DND-41 (cell line): Measurements from ENCODE around the gene DBNDD2.

Experiments used
- ATAC-seq: fragments of 200-7000 bp; cut with Tn5 transposase; 3 replicates; pipeline ENCODE4 v1.9.1; 2021; ENCODE audit warnings: low read depth; ENCODE audit not compliant: insufficient read depth
- DNase-seq: peaks from one replicate; pipeline ENCODE4 v3.0.0-alpha.2; 2020
- H2AFZ ChIP-seq: 2 replicates; pipeline ENCODE4 v1.6.0; 2012; ENCODE audit warnings: low read depth, low read length
- H3K27ac ChIP-seq: 2 replicates; pipeline ENCODE4 v1.5.1; 2012; ENCODE audit warnings: low read length, inconsistent platforms
- H3K27me3 ChIP-seq: fragments of 200-600 bp; sonication (generic); 2 replicates; pipeline ENCODE4 v1.6.0; 2012; ENCODE audit warnings: low read length, mild to moderate bottlenecking, inconsistent platforms; ENCODE audit not compliant: insufficient read depth, poor library complexity
- H3K36me3 ChIP-seq: 2 replicates; pipeline ENCODE4 v1.5.1; 2012; ENCODE audit warnings: low read length, inconsistent platforms; ENCODE audit not compliant: insufficient read depth
- H3K4me1 ChIP-seq: 2 replicates; pipeline ENCODE4 v1.5.1; 2012; ENCODE audit warnings: mild to moderate bottlenecking, low read length; ENCODE audit not compliant: insufficient read depth
- H3K4me2 ChIP-seq: 2 replicates; pipeline ENCODE4 v1.6.0; 2012; ENCODE audit warnings: mild to moderate bottlenecking, moderate library complexity, low read length, inconsistent platforms; ENCODE audit not compliant: insufficient read depth
- H3K4me3 ChIP-seq, 2 experiments: fragments of 200-600 bp in 1 of 2; shearing (Covaris generic) in 1 of 2; 2 replicates each; pipeline ENCODE4 v1.5.1; 2012 to 2016; ENCODE audit warnings: inconsistent platforms in 2 of 2, low read length in 2 of 2, mild to moderate bottlenecking in 2 of 2, low read depth in 1 of 2, moderate library complexity in 1 of 2
- H3K79me2 ChIP-seq: 2 replicates; pipeline ENCODE4 v1.6.0; 2012; ENCODE audit warnings: low read length, inconsistent platforms; ENCODE audit not compliant: insufficient read depth
- H3K9ac ChIP-seq: 2 replicates; pipeline ENCODE4 v1.6.0; 2012; ENCODE audit warnings: low read depth, mild to moderate bottlenecking, inconsistent platforms, low read length, moderate library complexity
- H3K9me3 ChIP-seq: 2 replicates; pipeline ENCODE4 v1.5.1; 2012; ENCODE audit warnings: low read length, moderate library complexity, mild to moderate bottlenecking, inconsistent platforms; ENCODE audit not compliant: insufficient read depth, severe bottlenecking
- H4K20me1 ChIP-seq: 2 replicates; pipeline ENCODE4 v1.6.0; 2012; ENCODE audit warnings: low read length; ENCODE audit not compliant: insufficient read depth
- EZH2 ChIP-seq: IDR thresholded peaks from 3 replicates; pipeline ENCODE4 v1.6.1; 2012; ENCODE audit warnings: borderline replicate concordance, low read depth, mild to moderate bottlenecking, moderate library complexity, low read length, inconsistent platforms; ENCODE audit not compliant: severe bottlenecking
- TF ChIP-seq, protein P1 (sequence below): IDR thresholded peaks from 2 replicates; pipeline ENCODE4 v1.5.1; 2012; ENCODE audit warnings: borderline replicate concordance, low read length, moderate library complexity, mild to moderate bottlenecking; ENCODE audit not compliant: poor library complexity, severe bottlenecking; ENCODE audit errors: extremely low read depth

DBNDD2 gene

DNA sequence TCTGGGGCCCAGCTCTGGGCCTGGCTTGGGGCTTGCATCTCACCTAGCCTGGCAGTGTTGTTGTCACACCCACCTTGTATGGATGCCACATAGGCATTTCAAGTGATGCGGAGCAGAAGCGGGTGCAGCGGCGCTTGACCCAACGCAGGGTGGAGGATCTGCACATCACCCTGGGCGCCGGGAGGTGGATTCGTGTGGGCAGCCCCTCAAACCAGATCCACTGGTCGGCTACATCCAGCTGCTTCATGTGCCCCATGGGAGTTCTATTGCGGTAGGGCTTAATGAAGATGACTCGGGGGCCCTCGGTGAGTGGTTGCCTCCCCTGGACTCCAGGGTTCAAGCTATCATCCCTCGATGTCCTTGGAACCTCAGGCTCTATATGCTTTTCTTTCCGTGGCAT is 33.1 kb upstream of the DBNDD2 start:
- Histone ChIP-seq H3K27me3 (no peaks in the 10 kb centered on the region), H2AFZ (no peak overlapping the region), H3K4me1 (peaks cover 16% of the 10 kb centered on the region), H3K27ac (no peak overlapping the region), H3K4me2 (no peak overlapping the region), H3K4me3 (no peak overlapping the region), H3K36me3 (no peaks in the 10 kb centered on the region), H3K79me2 (no peaks in the 10 kb centered on the region), H3K9ac (no peak overlapping the region), H3K9me3 (no peaks in the 10 kb centered on the region), H4K20me1 (peaks cover 5% of the 10 kb centered on the region; the same call in 1 of the 2 replicates)
- ATAC-seq (no peak), DNase-seq (no peak)
- no peak for TF ChIP-seq EZH2
- TF ChIP-seq, protein P1, sequence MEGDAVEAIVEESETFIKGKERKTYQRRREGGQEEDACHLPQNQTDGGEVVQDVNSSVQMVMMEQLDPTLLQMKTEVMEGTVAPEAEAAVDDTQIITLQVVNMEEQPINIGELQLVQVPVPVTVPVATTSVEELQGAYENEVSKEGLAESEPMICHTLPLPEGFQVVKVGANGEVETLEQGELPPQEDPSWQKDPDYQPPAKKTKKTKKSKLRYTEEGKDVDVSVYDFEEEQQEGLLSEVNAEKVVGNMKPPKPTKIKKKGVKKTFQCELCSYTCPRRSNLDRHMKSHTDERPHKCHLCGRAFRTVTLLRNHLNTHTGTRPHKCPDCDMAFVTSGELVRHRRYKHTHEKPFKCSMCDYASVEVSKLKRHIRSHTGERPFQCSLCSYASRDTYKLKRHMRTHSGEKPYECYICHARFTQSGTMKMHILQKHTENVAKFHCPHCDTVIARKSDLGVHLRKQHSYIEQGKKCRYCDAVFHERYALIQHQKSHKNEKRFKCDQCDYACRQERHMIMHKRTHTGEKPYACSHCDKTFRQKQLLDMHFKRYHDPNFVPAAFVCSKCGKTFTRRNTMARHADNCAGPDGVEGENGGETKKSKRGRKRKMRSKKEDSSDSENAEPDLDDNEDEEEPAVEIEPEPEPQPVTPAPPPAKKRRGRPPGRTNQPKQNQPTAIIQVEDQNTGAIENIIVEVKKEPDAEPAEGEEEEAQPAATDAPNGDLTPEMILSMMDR, result no peak

DNA sequence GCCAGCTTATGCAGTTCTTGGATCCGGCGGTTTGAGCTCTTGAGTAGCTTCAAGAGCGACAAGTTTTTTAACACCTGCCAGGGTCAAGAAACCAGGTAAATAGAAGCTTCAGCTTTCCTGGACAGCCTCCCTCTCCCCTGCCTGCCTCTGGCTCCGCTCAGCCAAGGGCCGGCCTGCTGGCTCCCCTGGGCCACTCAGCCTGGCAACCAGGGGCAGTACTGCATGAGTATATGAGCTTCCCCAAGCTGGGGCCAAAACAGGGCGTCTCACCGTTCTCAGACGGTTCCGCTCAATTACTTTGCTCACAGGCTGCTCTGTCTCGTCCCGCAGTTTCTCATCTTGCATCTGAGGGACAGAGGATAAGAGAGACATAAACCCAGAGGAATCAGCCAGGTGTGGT is 30.8 kb upstream of the DBNDD2 start:
- Histone ChIP-seq H3K27ac (no peak overlapping the region), H3K27me3 (no peaks in the 10 kb centered on the region), H3K4me3 (no peak overlapping the region), H3K9ac (no peak overlapping the region), H3K4me2 (no peak overlapping the region), H4K20me1 (no peaks in the 10 kb centered on the region), H3K36me3 (no peaks in the 10 kb centered on the region), H3K9me3 (no peaks in the 10 kb centered on the region), H3K79me2 (no peaks in the 10 kb centered on the region), H3K4me1 (peaks cover 16% of the 10 kb centered on the region), H2AFZ (no peak overlapping the region)
- no peak for ATAC-seq
- no peak for TF ChIP-seq EZH2
- TF ChIP-seq, protein P1, result no peak
- no peak for DNase-seq

DNA sequence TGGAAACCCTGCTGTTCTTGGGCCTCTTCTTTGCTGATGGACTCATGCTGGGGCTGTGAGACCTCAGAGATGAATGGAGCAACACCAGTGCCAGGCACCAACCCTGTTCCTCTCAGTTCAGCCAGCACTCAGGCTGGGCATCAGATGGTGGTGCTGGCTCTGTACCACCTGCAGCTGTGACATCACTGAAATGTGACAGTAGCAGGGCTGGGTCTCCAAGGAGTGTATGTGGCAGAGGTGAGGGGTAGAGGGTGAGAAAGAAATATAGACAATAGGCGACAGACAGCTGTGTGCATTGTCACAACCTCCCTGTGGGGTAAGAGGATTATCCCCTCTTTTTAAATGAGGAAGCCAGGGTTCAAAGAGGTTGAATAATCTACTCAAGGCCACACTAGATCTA is 29.9 kb upstream of the DBNDD2 start, which contains the start of gene TP53TG5:
Gene TP53TG5 (minus strand): TSS at position 135 of the 400 bp plus-strand sequence. CDS start 89 bp downstream, at position 46.
- no peaks in the 10 kb centered on the region for H3K36me3 ChIP-seq
- H3K27me3 ChIP-seq, result no peaks in the 10 kb centered on the region
- no peaks in the 10 kb centered on the region for H4K20me1 ChIP-seq
- H3K9ac ChIP-seq, result no peak within 1 kb of the TSS
- no peak within 1 kb of the TSS for H3K4me2 ChIP-seq
- no peak for DNase-seq
- H3K79me2 ChIP-seq, result no peaks in the 10 kb centered on the region
- no peak within 1 kb of the TSS for H3K27ac ChIP-seq
- no peak for ATAC-seq
- no peak within 1 kb of the TSS for H2AFZ ChIP-seq
- no peaks in the 10 kb centered on the region for H3K9me3 ChIP-seq
- TF ChIP-seq, protein P1, result no peak
- TF ChIP-seq EZH2, result no peak
- H3K4me3 ChIP-seq, result no peak within 1 kb of the TSS
- peaks cover 12% of the 10 kb centered on the region for H3K4me1 ChIP-seq

DNA sequence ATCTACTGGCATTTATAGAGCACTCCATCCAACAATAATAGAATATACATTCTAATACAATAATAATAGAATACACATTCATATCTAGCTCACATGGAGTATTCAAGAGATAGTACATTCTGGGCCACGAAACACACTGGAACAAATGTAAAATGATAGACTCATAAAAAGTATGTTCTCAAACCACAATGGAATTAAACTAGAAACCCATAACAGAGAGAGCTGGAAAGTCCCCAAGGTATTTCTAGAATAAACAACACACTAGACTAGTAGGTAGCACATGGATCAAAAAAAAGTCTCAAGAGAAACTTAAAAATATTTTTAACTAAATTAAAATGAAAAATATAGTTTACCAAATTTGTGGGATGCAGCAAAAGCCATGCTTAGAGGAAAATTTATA is 20.8 kb upstream of the DBNDD2 start:
- Histone ChIP-seq H4K20me1 (no peaks in the 10 kb centered on the region), H3K27me3 (no peaks in the 10 kb centered on the region), H3K4me1 (no peaks in the 10 kb centered on the region), H3K27ac (no peak overlapping the region), H3K36me3 (no peaks in the 10 kb centered on the region), H3K4me2 (no peak overlapping the region), H3K4me3 (no peak overlapping the region), H3K9ac (no peak overlapping the region), H3K9me3 (no peaks in the 10 kb centered on the region), H2AFZ (no peak overlapping the region), H3K79me2 (no peaks in the 10 kb centered on the region)
- ATAC-seq, result no peak
- TF ChIP-seq, protein P1, result no peak
- TF ChIP-seq EZH2, result no peak
- DNase-seq, result no peak
